ENCODE results near the gene HTR3B.

HTR3B gene

DNA sequence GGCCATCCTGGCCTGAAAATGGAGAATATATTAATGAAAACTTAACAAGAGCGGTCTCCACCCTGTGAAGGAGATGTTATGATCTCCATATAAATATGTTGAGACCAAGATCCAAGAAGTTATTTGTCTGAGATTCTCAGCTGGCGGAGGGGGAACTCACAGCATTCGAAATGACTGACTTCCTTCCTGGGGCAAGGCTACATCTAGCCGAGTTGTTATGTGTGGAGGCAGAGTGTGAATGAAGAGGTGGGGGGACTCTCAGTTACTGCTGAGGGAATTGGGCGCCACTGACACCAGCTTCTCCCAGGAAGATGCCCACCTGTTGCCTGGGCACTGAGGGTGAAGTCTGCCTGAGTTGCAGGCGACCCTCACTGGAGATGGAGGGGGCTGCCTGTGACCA is 76.2 kb downstream of the HTR3B start:
- H3K27ac ChIP-seq (ENCODE audit: low read length) = no peak overlapping the region
- H3K36me3 ChIP-seq (ENCODE audit: control insufficient read depth, low read depth, low read length) = no peaks in the 10 kb centered on the region
- no peaks in the 10 kb centered on the region for H3K4me1 ChIP-seq (ENCODE audit: control insufficient read depth, low read depth, low read length)
- H3K4me3 ChIP-seq (ENCODE audit: low read length) = no peak overlapping the region
- H3K9me3 ChIP-seq (ENCODE audit: control insufficient read depth, low read depth, low read length) = no peaks in the 10 kb centered on the region
- no peak overlapping the region for H3K9ac ChIP-seq (ENCODE audit: low read length)
- H3K27me3 ChIP-seq (ENCODE audit: control insufficient read depth, insufficient read depth, low read length) = peaks cover 4% of the 10 kb centered on the region

DNA sequence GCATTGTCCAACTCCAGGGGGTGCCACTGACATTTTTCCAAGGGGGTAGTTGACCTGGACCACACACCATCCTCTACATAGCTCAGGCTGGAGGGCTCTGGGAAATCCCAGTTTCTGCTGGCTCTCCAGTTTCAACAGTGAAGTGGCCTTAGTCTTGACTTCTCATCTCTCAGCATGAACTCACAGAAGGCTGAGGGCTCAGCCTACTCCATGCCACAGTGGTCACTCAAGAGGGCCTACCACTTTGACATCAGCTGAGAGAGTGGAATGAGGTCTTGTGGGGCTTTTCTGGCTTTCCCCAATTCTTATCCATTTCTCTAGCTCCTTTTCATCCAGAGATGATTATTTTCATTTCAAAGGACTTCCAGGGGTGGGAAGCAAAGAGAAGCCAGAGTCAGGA is 77.7 kb downstream of the HTR3B start:
- Histone ChIP-seq H3K27me3 (ENCODE audit: control insufficient read depth, insufficient read depth, low read length) (no peaks in the 10 kb centered on the region), H3K4me3 (ENCODE audit: low read length) (no peak overlapping the region), H3K4me1 (ENCODE audit: control insufficient read depth, low read depth, low read length) (no peaks in the 10 kb centered on the region), H3K9ac (ENCODE audit: low read length) (no peak overlapping the region), H3K9me3 (ENCODE audit: control insufficient read depth, low read depth, low read length) (no peaks in the 10 kb centered on the region), H3K36me3 (ENCODE audit: control insufficient read depth, low read depth, low read length) (no peaks in the 10 kb centered on the region), H3K27ac (ENCODE audit: low read length) (no peak overlapping the region)

DNA sequence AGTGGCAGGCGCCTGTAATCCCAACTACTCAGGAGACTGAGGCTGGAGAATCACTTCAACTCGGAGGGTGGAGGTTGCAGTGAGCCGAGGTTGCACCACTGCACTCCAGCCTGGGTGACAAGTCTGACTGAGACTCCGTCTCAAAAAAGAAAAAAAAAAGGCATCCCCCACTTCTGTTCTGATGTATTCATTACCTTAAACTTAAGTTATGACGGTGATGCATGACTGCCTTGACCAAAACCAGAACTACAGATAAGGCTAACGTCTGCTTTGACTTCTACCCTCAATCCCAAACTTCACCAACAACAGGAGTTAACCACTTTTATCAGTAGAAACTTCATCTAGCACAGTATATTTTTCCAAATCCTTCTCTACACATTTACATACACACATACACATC is 80.2 kb downstream of the HTR3B start:
- Histone ChIP-seq H3K4me3 (ENCODE audit: low read length) (no peak overlapping the region), H3K9me3 (ENCODE audit: control insufficient read depth, low read depth, low read length) (no peaks in the 10 kb centered on the region), H3K4me1 (ENCODE audit: control insufficient read depth, low read depth, low read length) (no peaks in the 10 kb centered on the region), H3K36me3 (ENCODE audit: control insufficient read depth, low read depth, low read length) (no peaks in the 10 kb centered on the region), H3K27ac (ENCODE audit: low read length) (no peak overlapping the region), H3K27me3 (ENCODE audit: control insufficient read depth, insufficient read depth, low read length) (no peaks in the 10 kb centered on the region), H3K9ac (ENCODE audit: low read length) (no peak overlapping the region)

DNA sequence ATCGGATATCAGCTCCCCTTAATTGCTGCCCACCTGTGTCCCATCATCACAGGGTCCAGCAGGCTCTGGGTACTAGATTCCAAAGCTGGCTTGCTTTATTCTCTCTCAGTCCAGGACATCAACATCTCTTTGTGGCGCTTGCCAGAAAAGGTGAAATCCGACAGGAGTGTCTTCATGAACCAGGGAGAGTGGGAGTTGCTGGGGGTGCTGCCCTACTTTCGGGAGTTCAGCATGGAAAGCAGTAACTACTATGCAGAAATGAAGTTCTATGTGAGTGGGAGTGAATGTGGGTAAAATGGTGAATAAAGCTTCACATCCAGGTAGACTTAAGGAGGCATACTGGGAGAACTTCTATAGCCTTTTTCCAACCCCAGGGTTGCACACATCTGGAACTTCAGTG is 81.3 kb downstream of the HTR3B start:
- H3K9me3 ChIP-seq (ENCODE audit: control insufficient read depth, low read depth, low read length) = no peaks in the 10 kb centered on the region
- no peak overlapping the region for H3K4me3 ChIP-seq (ENCODE audit: low read length)
- no peak overlapping the region for H3K27ac ChIP-seq (ENCODE audit: low read length)
- no peaks in the 10 kb centered on the region for H3K4me1 ChIP-seq (ENCODE audit: control insufficient read depth, low read depth, low read length)
- H3K27me3 ChIP-seq (ENCODE audit: control insufficient read depth, insufficient read depth, low read length) = no peaks in the 10 kb centered on the region
- H3K9ac ChIP-seq (ENCODE audit: low read length) = no peak overlapping the region
- no peaks in the 10 kb centered on the region for H3K36me3 ChIP-seq (ENCODE audit: control insufficient read depth, low read depth, low read length)

DNA sequence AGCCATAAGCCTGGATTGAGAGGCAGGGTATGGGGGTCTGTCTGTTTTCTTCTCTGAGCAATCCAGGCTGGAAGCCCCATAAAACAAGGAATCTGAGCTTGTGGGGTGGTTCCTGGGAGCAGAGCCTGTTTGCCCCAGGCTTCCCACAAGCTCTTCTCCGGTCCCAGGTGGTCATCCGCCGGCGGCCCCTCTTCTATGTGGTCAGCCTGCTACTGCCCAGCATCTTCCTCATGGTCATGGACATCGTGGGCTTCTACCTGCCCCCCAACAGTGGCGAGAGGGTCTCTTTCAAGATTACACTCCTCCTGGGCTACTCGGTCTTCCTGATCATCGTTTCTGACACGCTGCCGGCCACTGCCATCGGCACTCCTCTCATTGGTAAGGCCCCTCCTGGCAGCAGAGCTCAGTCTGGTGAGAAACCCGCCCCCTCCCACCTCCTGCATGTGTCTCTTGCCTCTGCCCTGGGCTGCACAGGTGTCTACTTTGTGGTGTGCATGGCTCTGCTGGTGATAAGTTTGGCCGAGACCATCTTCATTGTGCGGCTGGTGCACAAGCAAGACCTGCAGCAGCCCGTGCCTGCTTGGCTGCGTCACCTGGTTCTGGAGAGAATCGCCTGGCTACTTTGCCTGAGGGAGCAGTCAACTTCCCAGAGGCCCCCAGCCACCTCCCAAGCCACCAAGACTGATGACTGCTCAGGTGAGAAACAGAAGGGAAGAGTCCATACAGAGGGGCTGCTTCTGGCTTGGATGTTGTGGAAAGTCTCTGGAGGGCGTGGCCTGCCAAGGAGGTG is 82.0 kb downstream of the HTR3B start:
- Histone ChIP-seq H3K9ac (ENCODE audit: low read length) (no peak overlapping the region), H3K4me3 (ENCODE audit: low read length) (no peak overlapping the region), H3K27me3 (ENCODE audit: control insufficient read depth, insufficient read depth, low read length) (no peaks in the 10 kb centered on the region), H3K4me1 (ENCODE audit: control insufficient read depth, low read depth, low read length) (no peaks in the 10 kb centered on the region), H3K27ac (ENCODE audit: low read length) (no peak overlapping the region), H3K9me3 (ENCODE audit: control insufficient read depth, low read depth, low read length) (no peaks in the 10 kb centered on the region), H3K36me3 (ENCODE audit: control insufficient read depth, low read depth, low read length) (no peaks in the 10 kb centered on the region)

- H3K27me3 ChIP-seq (ENCODE audit: control insufficient read depth, insufficient read depth, low read length) = no peaks in the 10 kb centered on the region
These were observed 84.8 kb downstream of the HTR3B start for GRCh38 chr11:113989381-113989780.

DNA sequence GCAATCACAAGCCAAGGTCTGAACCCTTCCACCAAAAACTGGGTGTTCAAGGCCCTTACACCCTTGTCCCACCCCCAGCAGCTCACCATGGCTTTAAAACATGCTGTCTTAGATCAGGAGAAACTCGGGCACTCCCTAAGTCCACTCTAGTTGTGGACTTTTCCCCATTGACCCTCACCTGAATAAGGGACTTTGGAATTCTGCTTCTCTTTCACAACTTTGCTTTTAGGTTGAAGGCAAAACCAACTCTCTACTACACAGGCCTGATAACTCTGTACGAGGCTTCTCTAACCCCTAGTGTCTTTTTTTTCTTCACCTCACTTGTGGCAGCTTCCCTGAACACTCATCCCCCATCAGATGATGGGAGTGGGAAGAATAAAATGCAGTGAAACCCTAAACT is 85.3 kb downstream of the HTR3B start:
- Histone ChIP-seq H3K9me3 (ENCODE audit: control insufficient read depth, low read depth, low read length) (no peaks in the 10 kb centered on the region), H3K36me3 (ENCODE audit: control insufficient read depth, low read depth, low read length) (no peaks in the 10 kb centered on the region), H3K9ac (ENCODE audit: low read length) (no peak overlapping the region), H3K4me3 (ENCODE audit: low read length) (no peak overlapping the region), H3K4me1 (ENCODE audit: control insufficient read depth, low read depth, low read length) (peaks cover 5% of the 10 kb centered on the region), H3K27ac (ENCODE audit: low read length) (no peak overlapping the region), H3K27me3 (ENCODE audit: control insufficient read depth, insufficient read depth, low read length) (no peaks in the 10 kb centered on the region)

More at GRCh38 chr11:113989381-113989780, 84.8 kb downstream of the HTR3B start:
- Histone ChIP-seq H3K4me1 (ENCODE audit: control insufficient read depth, low read depth, low read length) (peaks cover 5% of the 10 kb centered on the region), H3K27ac (ENCODE audit: low read length) (no peak overlapping the region), H3K9ac (ENCODE audit: low read length) (no peak overlapping the region), H3K4me3 (ENCODE audit: low read length) (no peak overlapping the region), H3K36me3 (ENCODE audit: control insufficient read depth, low read depth, low read length) (no peaks in the 10 kb centered on the region), H3K9me3 (ENCODE audit: control insufficient read depth, low read depth, low read length) (no peaks in the 10 kb centered on the region)

DNA sequence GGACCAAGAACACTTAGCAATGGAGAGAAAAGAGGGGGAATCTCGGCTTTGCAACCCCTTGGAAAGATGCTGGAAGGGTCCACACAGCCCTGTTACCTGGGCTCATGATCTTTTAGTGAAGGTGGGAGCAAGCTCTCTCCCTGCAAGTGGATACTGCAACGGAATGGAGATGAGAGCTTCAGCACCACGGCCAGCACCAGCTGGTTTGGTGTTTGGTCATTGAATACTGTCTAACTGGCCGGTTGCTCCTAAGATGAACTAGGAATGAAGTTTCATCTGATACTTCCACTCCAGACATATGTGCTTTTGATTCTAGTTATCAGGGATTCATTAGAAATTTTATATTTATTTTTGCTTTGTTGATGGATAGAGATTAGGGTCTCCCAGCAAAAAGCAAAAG is 86.6 kb downstream of the HTR3B start:
- no peak overlapping the region for H3K4me3 ChIP-seq (ENCODE audit: low read length)
- H3K9ac ChIP-seq (ENCODE audit: low read length) = no peak overlapping the region
- H3K9me3 ChIP-seq (ENCODE audit: control insufficient read depth, low read depth, low read length) = no peaks in the 10 kb centered on the region
- H3K27me3 ChIP-seq (ENCODE audit: control insufficient read depth, insufficient read depth, low read length) = no peaks in the 10 kb centered on the region
- no peak overlapping the region for H3K27ac ChIP-seq (ENCODE audit: low read length)
- peaks cover 5% of the 10 kb centered on the region for H3K4me1 ChIP-seq (ENCODE audit: control insufficient read depth, low read depth, low read length)
- no peaks in the 10 kb centered on the region for H3K36me3 ChIP-seq (ENCODE audit: control insufficient read depth, low read depth, low read length)

- Histone ChIP-seq H3K4me3 (ENCODE audit: low read length) (no peak overlapping the region), H3K9me3 (ENCODE audit: control insufficient read depth, low read depth, low read length) (no peaks in the 10 kb centered on the region), H3K36me3 (ENCODE audit: control insufficient read depth, low read depth, low read length) (no peaks in the 10 kb centered on the region), H3K9ac (ENCODE audit: low read length) (no peak overlapping the region), H3K27ac (ENCODE audit: low read length) (no peak overlapping the region), H3K4me1 (ENCODE audit: control insufficient read depth, low read depth, low read length) (peaks cover 5% of the 10 kb centered on the region), H3K27me3 (ENCODE audit: control insufficient read depth, insufficient read depth, low read length) (no peaks in the 10 kb centered on the region)
These were observed 87.3 kb downstream of the HTR3B start for GRCh38 chr11:113991718-113992458.

- Histone ChIP-seq H3K27ac (ENCODE audit: low read length) (no peak overlapping the region), H3K27me3 (ENCODE audit: control insufficient read depth, insufficient read depth, low read length) (no peaks in the 10 kb centered on the region), H3K9me3 (ENCODE audit: control insufficient read depth, low read depth, low read length) (no peaks in the 10 kb centered on the region), H3K4me3 (ENCODE audit: low read length) (no peak overlapping the region), H3K4me1 (ENCODE audit: control insufficient read depth, low read depth, low read length) (peaks cover 5% of the 10 kb centered on the region), H3K9ac (ENCODE audit: low read length) (no peak overlapping the region), H3K36me3 (ENCODE audit: control insufficient read depth, low read depth, low read length) (no peaks in the 10 kb centered on the region)
These were observed 88.0 kb downstream of the HTR3B start for GRCh38 chr11:113992459-113993110.

DNA sequence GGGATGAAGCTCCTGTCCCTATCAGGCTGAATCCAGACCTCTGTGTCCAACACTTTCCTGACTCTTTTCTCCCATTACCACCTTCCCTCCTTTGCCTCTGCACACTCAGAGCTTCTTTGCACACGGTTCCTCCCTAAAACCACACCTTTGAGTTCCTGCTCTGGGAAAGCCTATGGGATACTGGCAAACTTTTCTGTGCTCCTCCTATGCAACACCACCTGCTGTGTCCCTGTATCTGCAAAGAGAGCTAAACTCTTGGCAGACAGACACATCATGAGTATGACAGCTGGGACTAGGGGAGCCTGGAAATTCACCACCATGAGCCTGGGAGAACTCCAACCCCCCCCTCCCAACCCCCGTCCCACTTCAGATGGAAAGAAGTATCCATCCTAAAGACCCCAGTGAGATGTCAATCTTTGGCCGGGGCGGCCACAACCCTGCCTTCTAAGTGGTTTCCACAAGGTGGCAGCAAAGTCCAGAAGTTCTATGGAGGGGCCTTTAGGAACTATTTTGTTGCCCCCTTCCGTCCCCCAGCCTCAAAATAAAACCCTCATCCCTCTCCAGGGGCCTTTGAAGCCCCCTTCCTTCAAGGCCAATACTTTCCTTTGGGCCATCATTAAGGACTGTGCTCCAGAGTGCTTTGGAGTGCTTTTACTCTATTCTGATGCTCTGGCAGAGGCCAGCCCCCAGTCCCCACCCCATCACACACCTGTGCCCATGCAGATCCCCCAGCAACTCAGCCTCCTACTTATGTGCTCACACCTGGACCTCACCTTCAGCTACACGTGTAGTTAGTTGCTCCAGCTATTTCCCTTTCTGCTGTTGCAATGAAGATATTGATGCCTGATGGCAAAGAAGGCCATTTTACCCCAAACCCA is 89.7 kb downstream of the HTR3B start:
- H3K27me3 ChIP-seq (ENCODE audit: control insufficient read depth, insufficient read depth, low read length) = no peaks in the 10 kb centered on the region
- H3K4me1 ChIP-seq (ENCODE audit: control insufficient read depth, low read depth, low read length) = peaks cover 10% of the 10 kb centered on the region
- H3K27ac ChIP-seq (ENCODE audit: low read length) = no peak overlapping the region
- H3K36me3 ChIP-seq (ENCODE audit: control insufficient read depth, low read depth, low read length) = no peaks in the 10 kb centered on the region
- H3K9me3 ChIP-seq (ENCODE audit: control insufficient read depth, low read depth, low read length) = no peaks in the 10 kb centered on the region
- H3K4me3 ChIP-seq (ENCODE audit: low read length) = no peak overlapping the region
- no peak overlapping the region for H3K9ac ChIP-seq (ENCODE audit: low read length)

Data from iPS-18a (cell line).